Neural progenitor cell (in vitro differentiated cells): ENCODE data around the gene BBX. TPM values are rescaled to one million over a fixed set of nuclear protein-coding genes. Genes with fewer than 3 reads are reported as not detected.

ENCODE experiments used
- DNase-seq: peaks from one replicate; pipeline ENCODE4 v3.0.0-alpha.2; 2016; ENCODE audit warnings: low spot score
- H2AFZ ChIP-seq: fragments of 200-600 bp; sonication (generic); replicated peaks from 2 replicates; pipeline ENCODE4 v1.6.1; 2016; ENCODE audit warnings: antibody characterized with exemption
- H3F3A ChIP-seq: fragments of 200-600 bp; sonication (generic); 2 replicates; pipeline ENCODE4 v1.6.1; 2016; ENCODE audit warnings: antibody characterized with exemption, low read depth
- H3K27ac ChIP-seq: fragments of 200-600 bp; sonication (generic); 2 replicates; pipeline ENCODE4 v1.5.1; 2016; ENCODE audit warnings: mild to moderate bottlenecking
- H3K27me3 ChIP-seq: fragments of 200-600 bp; sonication (generic); 2 replicates; pipeline ENCODE4 v1.6.1; 2016; ENCODE audit warnings: mild to moderate bottlenecking, moderate library complexity
- H3K36me3 ChIP-seq: fragments of 200-600 bp; sonication (generic); 2 replicates; pipeline ENCODE4 v1.5.1; 2016
- H3K4me1 ChIP-seq: fragments of 200-600 bp; sonication (generic); 2 replicates; pipeline ENCODE4 v1.6.1; 2016; ENCODE audit warnings: mixed run types
- H3K4me2 ChIP-seq: fragments of 200-600 bp; sonication (generic); 2 replicates; pipeline ENCODE4 v1.6.1; 2016
- H3K4me3 ChIP-seq: fragments of 200-600 bp; sonication (generic); 2 replicates; pipeline ENCODE4 v1.5.1; 2016
- H3K79me2 ChIP-seq: fragments of 200-600 bp; sonication (generic); 2 replicates; pipeline ENCODE4 v1.6.1; 2016; ENCODE audit warnings: low read depth
- H3K9ac ChIP-seq: fragments of 200-600 bp; sonication (generic); 2 replicates; pipeline ENCODE4 v1.6.1; 2016
- H3K9me3 ChIP-seq: fragments of 200-600 bp; sonication (generic); 2 replicates; pipeline ENCODE4 v1.5.1; 2016; ENCODE audit warnings: low read depth
- H4K20me1 ChIP-seq: fragments of 200-600 bp; sonication (generic); 2 replicates; pipeline ENCODE4 v1.6.1; 2016; ENCODE audit warnings: low read depth
- H3K27ac Mint-ChIP-seq: 3 replicates; pipeline ENCODE4 v1.8.0; 2021; ENCODE audit warnings: mixed read lengths
- H3K27me3 Mint-ChIP-seq: 2 replicates; pipeline ENCODE4 v1.8.0; 2022; ENCODE audit warnings: low read depth, mild to moderate bottlenecking, inconsistent platforms, moderate library complexity, mixed read lengths; ENCODE audit not compliant: insufficient read depth
- H3K36me3 Mint-ChIP-seq: 3 replicates; pipeline ENCODE4 v1.8.0; 2021; ENCODE audit warnings: mixed read lengths
- H3K4me1 Mint-ChIP-seq: 3 replicates; pipeline ENCODE4 v1.8.0; 2021; ENCODE audit warnings: mixed read lengths
- H3K4me3 Mint-ChIP-seq: 3 replicates; pipeline ENCODE4 v1.8.0; 2021; ENCODE audit warnings: mild to moderate bottlenecking, moderate library complexity, mixed read lengths
- H3K9me3 Mint-ChIP-seq: 3 replicates; pipeline ENCODE4 v1.8.0; 2020; ENCODE audit warnings: mixed read lengths
- CTCF ChIP-seq: fragments of 200-600 bp; sonication (generic); IDR thresholded peaks from 2 replicates; pipeline ENCODE4 v1.5.1; 2017; ENCODE audit warnings: antibody characterized with exemption, mild to moderate bottlenecking
- EZH2 ChIP-seq: fragments of 200-600 bp; sonication (generic); IDR thresholded peaks from 2 replicates; pipeline ENCODE4 v1.6.1; 2017; ENCODE audit warnings: antibody characterized with exemption, mild to moderate bottlenecking, moderate library complexity
- EZH2phosphoT487 ChIP-seq: fragments of 200-600 bp; sonication (generic); IDR thresholded peaks from 2 replicates; pipeline ENCODE4 v1.6.1; 2017; ENCODE audit warnings: antibody characterized with exemption
- total RNA-seq: library from RNA; depleted of rRNA; stranded (reverse); fragments of >200 nt; gene quantifications from 2 replicates; pipeline ENCODE4 v1.2.3, GENCODE V29; 2015; ENCODE audit warnings: low replicate concordance

The BBX gene
- total RNA-seq, 1 donor from 2014 or later: 110 TPM

- TF ChIP-seq CTCF (no peak), EZH2 (no peak), EZH2phosphoT487 (no peak)
- peaks cover 14% of the 10 kb centered on the region for H3K4me1 ChIP-seq
- H3K4me1 Mint-ChIP-seq: peaks cover 2% of the 10 kb centered on the region
- no peak overlapping the region for H3K4me3 ChIP-seq
- no peaks in the 10 kb centered on the region for H3K27me3 ChIP-seq
- no peaks in the 10 kb centered on the region for H3F3A ChIP-seq
- H3K27ac ChIP-seq: no peak overlapping the region
- peaks cover 9% of the 10 kb centered on the region for H4K20me1 ChIP-seq
- H3K9me3 ChIP-seq: no peaks in the 10 kb centered on the region
- H3K27me3 Mint-ChIP-seq: no peaks in the 10 kb centered on the region
- H3K79me2 ChIP-seq: no peaks in the 10 kb centered on the region
- no peak for DNase-seq
- H3K9me3 Mint-ChIP-seq: no peaks in the 10 kb centered on the region
- H3K4me2 ChIP-seq: no peak overlapping the region
- peaks cover 7% of the 10 kb centered on the region for H3K36me3 ChIP-seq
- H3K36me3 Mint-ChIP-seq: peaks cover 39% of the 10 kb centered on the region
- no peak overlapping the region for H3K9ac ChIP-seq
- no peak overlapping the region for H3K4me3 Mint-ChIP-seq
- no peak overlapping the region for H2AFZ ChIP-seq
- no peak overlapping the region for H3K27ac Mint-ChIP-seq
Measured at GRCh38 chr3:107798381-107798780, 275.6 kb downstream of the BBX start.

DNA sequence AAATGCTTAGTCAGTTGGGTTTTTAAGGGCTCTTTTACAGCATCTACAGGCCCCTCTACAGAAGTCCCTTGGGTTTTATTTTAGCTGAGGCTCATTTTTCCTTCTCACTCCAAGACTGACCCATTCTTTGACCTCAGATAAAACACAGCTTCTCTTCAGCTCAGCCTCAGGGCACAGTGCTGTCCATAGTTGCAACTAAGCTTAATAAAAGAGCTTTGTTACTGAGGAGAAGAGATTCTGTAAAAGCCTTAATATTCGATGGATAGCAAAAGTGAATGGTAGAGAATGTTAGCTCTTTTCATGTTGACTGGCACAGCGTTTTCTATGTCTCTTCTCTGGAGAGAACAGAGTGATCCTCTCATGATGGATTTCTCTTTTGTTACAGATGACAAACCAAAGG lies 277.9 kb downstream of the BBX start:
- Mint-ChIP-seq H3K27me3 (no peaks in the 10 kb centered on the region), H3K27ac (peak overlapping the region; percentile 11), H3K36me3 (peaks cover 45% of the 10 kb centered on the region), H3K4me3 (no peak overlapping the region), H3K4me1 (peaks cover 2% of the 10 kb centered on the region), H3K9me3 (no peaks in the 10 kb centered on the region)
- Histone ChIP-seq H3K36me3 (peaks cover 13% of the 10 kb centered on the region), H3K4me3 (no peak overlapping the region), H3K27me3 (no peaks in the 10 kb centered on the region), H4K20me1 (peaks cover 9% of the 10 kb centered on the region), H3K4me2 (no peak overlapping the region), H2AFZ (no peak overlapping the region), H3K27ac (no peak overlapping the region), H3K79me2 (no peaks in the 10 kb centered on the region), H3K4me1 (peaks cover 14% of the 10 kb centered on the region), H3F3A (no peaks in the 10 kb centered on the region), H3K9me3 (no peaks in the 10 kb centered on the region), H3K9ac (no peak overlapping the region)
- TF ChIP-seq EZH2phosphoT487: no peak
- no peak for TF ChIP-seq EZH2
- no peak for TF ChIP-seq CTCF
- no peak for DNase-seq

- Mint-ChIP-seq H3K4me1 (peaks cover 2% of the 10 kb centered on the region), H3K4me3 (no peak overlapping the region), H3K9me3 (no peaks in the 10 kb centered on the region), H3K27ac (no peak overlapping the region), H3K27me3 (no peaks in the 10 kb centered on the region), H3K36me3 (peaks cover 39% of the 10 kb centered on the region)
- H3K79me2 ChIP-seq: no peaks in the 10 kb centered on the region
- no peak overlapping the region for H3K4me3 ChIP-seq
- DNase-seq: no peak
- no peaks in the 10 kb centered on the region for H3K27me3 ChIP-seq
- no peak overlapping the region for H3K27ac ChIP-seq
- TF ChIP-seq EZH2 (no peak), CTCF (no peak), EZH2phosphoT487 (no peak)
- H3K9me3 ChIP-seq: no peaks in the 10 kb centered on the region
- peaks cover 21% of the 10 kb centered on the region for H3K36me3 ChIP-seq
- H3K4me2 ChIP-seq: no peak overlapping the region
- no peak overlapping the region for H3K9ac ChIP-seq
- H4K20me1 ChIP-seq: peaks cover 9% of the 10 kb centered on the region
- H2AFZ ChIP-seq: no peak overlapping the region
- H3K4me1 ChIP-seq: peaks cover 14% of the 10 kb centered on the region
- no peaks in the 10 kb centered on the region for H3F3A ChIP-seq
Measured at GRCh38 chr3:107803170-107803569, 280.4 kb downstream of the BBX start.

GRCh38 chr3:107806021-107806420 lies 283.3 kb downstream of the BBX start:
- Mint-ChIP-seq H3K4me1 (peaks cover 6% of the 10 kb centered on the region), H3K27ac (no peak overlapping the region)
- H3K4me2 ChIP-seq: no peak overlapping the region

More at GRCh38 chr3:107806021-107806420, 283.3 kb downstream of the BBX start:
- no peak overlapping the region for H3K27ac ChIP-seq
- no peaks in the 10 kb centered on the region for H3K27me3 ChIP-seq
- Mint-ChIP-seq H3K27me3 (no peaks in the 10 kb centered on the region), H3K9me3 (no peaks in the 10 kb centered on the region), H3K36me3 (peaks cover 34% of the 10 kb centered on the region), H3K4me3 (no peak overlapping the region)
- H3K79me2 ChIP-seq: no peaks in the 10 kb centered on the region
- no peaks in the 10 kb centered on the region for H3K9me3 ChIP-seq
- H2AFZ ChIP-seq: no peak overlapping the region
- H4K20me1 ChIP-seq: peaks cover 9% of the 10 kb centered on the region
- TF ChIP-seq CTCF (no peak), EZH2phosphoT487 (no peak), EZH2 (no peak)
- no peak for DNase-seq
- peaks cover 21% of the 10 kb centered on the region for H3K36me3 ChIP-seq
- H3K4me3 ChIP-seq: no peak overlapping the region
- peaks cover 9% of the 10 kb centered on the region for H3K4me1 ChIP-seq
- no peak overlapping the region for H3K9ac ChIP-seq
- no peaks in the 10 kb centered on the region for H3F3A ChIP-seq
